HG03558 (cell line): Measurements from ENCODE around the gene PNMA6E.

Experiments
- ATAC-seq: cut with Tn5 transposase; IDR thresholded peaks from one replicate; pipeline ENCODE4 v1.9.1; 2021; ENCODE audit warnings: moderate number of reproducible peaks; ENCODE audit not compliant: unreplicated experiment; ENCODE audit errors: extremely low read depth

PNMA6E gene

DNA sequence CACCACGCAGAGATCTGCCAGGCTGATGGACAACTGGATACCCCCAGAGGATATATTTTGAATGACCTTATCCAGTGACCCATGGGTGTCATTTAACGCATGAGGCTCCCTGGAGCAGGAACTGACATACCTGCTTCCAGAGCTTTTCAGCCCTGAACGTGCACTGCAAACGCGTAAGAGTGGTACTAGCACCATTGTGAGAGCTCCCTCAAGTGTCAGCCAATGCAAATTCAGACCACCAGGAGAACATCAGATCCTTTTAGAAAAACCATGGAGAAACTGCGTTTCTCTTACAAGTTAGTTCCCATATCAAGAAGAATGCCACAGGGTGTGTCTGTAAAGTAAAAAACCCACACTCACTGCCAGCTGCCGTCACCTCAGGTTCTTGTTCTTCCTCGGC is 37.4 kb upstream of the PNMA6E start:
- ATAC-seq = no peak

DNA sequence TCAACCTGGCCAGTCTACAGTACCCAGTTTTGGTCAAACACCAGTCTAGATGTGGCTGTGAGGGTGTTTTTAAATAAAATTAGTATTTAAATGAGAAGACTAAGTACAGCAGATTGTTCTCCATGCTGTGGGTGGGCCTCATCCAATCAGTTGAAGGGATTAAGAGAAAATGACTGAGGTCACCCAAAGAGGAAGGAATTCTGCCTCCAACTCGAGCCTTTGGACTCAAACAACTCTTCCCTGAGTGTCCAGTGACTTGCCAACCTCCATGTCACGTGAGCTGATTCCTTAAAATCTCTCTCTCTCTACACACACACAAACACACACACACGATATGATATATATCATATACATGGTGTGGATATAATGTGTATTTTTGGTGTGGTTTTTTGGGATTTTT is 34.7 kb upstream of the PNMA6E start:
- no peak for ATAC-seq

- no peak for ATAC-seq
These were observed 33.7 kb upstream of the PNMA6E start for GRCh38 chrX:153434801-153435200.

GRCh38 chrX:153433781-153434285 is 32.7 kb upstream of the PNMA6E start:
- no peak for ATAC-seq

DNA sequence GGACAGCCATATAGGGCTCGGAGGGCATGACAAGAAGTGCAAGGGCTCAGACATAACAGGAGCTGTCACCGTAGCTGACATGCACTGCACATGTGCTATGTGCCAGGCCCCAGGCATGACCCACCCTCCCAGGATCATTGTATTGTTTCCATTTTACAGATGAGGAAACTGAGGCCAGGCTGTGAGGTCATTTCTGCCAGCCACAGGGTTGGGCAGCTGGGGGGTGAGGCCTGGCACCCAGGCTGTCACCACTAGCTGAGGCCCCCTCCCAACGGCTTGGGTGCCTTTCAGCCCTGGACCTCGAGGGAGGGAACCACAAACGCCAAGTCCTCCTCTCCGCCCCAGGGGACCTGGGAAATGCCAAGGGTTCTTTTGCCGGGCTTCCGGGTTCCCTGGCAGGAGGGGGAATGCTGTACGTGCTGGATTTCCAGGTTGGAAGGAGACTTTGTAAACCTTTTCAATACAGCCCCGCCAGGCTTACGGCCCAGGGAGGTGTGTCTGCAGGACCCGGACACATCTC is 32.1 kb upstream of the PNMA6E start:
- ATAC-seq = no peak

DNA sequence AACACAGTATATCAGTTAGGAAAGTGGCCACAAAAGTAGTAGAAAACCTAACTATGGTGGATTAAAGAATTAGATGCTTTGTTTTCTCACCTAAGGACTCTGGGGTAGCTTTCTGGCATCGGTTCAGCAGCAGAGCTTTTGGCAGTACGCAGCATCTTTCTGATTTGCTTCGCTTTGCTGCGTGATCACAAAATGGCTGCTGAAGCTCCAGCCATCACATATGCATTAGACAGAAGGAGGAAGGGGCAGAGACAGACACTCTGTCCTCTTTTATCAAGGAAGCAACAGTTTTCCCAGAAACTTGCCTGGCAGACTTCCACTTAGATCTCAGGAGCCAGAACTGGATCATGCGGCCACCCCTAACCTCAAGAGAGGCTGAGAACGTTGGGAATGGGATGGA is 29.6 kb upstream of the PNMA6E start:
- no peak for ATAC-seq

DNA sequence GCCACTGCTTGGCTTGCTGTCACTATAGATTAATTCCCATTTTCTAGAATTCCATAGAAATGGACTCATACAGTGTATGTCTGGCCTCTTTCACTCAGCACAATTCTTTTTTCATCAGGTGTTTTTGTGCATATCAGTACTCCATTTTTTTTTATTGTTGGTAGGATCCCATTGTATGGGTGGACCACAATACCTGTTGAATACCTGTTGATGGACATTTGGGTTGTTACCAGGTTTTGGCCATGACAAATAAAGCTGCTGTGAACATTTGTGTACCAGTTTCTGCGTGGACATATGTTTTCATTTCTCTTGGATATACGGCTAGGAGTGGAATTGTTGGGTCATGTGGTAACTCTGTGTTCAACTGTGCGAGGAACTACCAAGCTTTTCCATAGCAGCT is 25.1 kb upstream of the PNMA6E start:
- no peak for ATAC-seq

DNA sequence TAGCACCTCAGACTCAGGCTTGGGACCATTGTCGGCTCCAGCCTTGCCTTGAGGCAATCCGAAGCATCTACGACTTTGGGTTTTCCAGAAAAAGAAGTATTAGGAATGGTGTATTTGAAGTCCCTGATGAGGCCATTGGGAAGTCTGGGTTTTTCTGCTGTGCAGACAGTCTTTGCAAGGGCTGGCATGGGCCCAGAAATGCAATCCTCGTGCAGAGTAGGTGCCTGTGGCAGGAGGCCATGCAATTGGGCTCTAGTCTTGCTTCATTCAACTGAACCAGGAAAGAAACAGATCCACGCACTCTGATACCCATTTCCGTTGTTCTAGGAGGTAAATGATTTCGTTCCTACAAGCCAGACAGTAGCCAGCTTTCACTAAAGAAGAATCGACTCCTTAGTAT is 22.5 kb upstream of the PNMA6E start:
- no peak for ATAC-seq

GRCh38 chrX:153421856-153422255 is 20.7 kb upstream of the PNMA6E start:
- ATAC-seq = no peak

- no peak for ATAC-seq
These were observed 19.9 kb upstream of the PNMA6E start for GRCh38 chrX:153420851-153421599.

DNA sequence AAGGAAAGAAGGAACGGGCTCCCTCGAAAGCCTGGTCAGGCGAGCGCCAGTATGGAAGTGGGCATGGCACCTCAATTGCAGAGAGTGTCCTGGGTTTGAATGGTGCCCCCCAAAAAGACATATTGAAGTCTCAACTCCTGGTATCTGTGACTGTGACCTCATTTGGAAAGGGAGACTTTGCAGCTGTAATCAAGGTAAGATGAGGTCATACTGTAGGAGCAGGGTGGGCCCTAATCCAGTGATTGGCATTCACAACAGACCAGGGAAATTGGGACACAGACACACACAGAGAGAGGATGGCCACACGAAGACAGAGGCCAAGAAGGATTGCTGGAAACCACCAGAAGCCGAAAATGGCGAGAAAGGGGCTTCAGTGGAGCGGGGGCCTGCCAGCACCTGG is 16.5 kb upstream of the PNMA6E start:
- ATAC-seq = no peak

DNA sequence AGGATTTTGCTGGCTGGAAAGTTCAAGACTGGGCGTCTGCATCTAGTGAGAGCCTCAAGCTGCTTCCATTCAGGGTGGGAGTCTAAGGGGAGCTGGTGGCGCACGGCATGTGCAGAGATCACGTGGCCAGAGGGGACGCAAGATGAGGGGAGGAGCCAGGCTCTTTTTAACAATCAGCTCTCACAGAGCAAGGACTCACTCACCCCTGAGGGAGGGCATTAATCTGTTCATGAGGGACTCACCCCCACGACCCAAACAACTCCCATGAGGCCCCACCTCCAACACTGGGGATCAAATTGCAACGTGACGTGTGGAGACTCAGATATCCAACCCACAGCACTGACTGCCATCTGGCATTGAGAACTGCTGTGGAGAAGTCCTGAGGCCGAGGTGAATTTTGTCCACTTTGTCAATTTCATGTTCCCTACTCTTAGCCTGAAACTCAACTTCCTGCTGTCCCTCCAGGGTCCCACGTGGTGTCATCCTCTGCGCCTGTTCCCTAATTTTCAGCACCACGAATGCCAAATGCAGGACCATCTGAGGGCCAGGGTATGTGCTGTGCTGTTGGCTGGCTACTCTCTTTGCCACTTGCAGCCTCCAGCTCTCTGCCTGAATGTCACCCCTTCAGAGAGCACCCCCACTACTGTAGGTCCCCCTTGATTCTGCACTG is 15.8 kb upstream of the PNMA6E start:
- no peak for ATAC-seq

GRCh38 chrX:153414856-153415510 is 13.8 kb upstream of the PNMA6E start:
- no peak for ATAC-seq

GRCh38 chrX:153413731-153414130 is 12.6 kb upstream of the PNMA6E start:
- no peak for ATAC-seq

- no peak for ATAC-seq
These were observed 11.9 kb upstream of the PNMA6E start for GRCh38 chrX:153412746-153413720.

- ATAC-seq = no peak
These were observed 10.9 kb upstream of the PNMA6E start for GRCh38 chrX:153411988-153412574.

DNA sequence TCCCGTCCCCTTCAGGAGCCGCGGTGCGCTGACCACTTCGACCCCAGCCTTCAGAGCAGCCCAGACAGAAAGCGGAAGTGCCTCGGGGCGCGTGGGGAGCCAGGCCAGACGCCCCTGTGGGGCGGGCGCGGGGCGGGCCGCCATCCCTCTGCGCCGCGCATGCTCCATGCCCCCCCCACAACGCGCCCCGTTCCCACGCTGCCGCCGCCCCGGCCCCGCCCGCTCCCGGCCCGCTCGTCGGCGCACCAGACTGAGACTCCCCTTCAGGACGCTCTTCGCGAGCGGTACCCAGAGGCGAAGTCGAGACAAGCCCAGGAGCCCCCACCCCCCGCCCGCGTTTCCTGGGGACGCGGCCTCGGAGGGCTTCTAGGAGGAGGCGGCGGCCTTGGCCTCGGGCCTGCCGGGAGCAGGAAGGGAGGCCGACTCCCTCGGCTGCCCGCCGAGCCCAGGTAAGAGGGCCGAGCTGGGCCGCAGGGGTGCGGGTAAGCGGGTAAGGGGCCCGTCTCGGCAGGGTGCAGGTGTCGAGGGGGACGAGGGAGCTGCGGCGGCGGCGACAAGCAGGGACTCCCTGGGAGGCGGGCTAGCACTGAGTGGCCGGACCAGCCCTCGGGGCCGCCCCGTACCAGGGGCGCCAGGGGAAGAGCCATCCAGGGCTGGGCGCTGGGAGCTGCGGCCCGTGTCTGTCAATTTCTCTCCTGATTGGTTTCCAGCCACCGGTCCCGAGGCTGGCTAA is 10.3 kb upstream of the PNMA6E start, which contains the start of gene ZFP92:
Gene ZFP92, plus strand, starts transcription at position 218 of the 733 bp plus-strand sequence. CDS start 6,851 bp downstream, outside the sequence.
- no peak for ATAC-seq

GRCh38 chrX:153410888-153411254 is 9.7 kb upstream of the PNMA6E start:
- ATAC-seq = no peak

GRCh38 chrX:153410373-153410772 is 9.2 kb upstream of the PNMA6E start:
- no peak for ATAC-seq
